Ishikawa (cell line): Measurements from ENCODE around the gene OPN1SW.

ENCODE experiments used
- CEBPB ChIP-seq: IDR thresholded peaks from 2 replicates; pipeline ENCODE4 v1.6.1; 2012
- CREB1 ChIP-seq: IDR thresholded peaks from 2 replicates; pipeline ENCODE4 v1.6.1; 2012; ENCODE audit warnings: low read depth
- EGR1 ChIP-seq: IDR thresholded peaks from 2 replicates; pipeline ENCODE4 v1.6.1; 2012
- EP300 ChIP-seq: IDR thresholded peaks from 2 replicates; pipeline ENCODE4 v1.6.1; 2012; ENCODE audit warnings: borderline replicate concordance
- FOXM1 ChIP-seq: IDR thresholded peaks from 2 replicates; pipeline ENCODE4 v1.6.1; 2012; ENCODE audit warnings: low read depth, borderline replicate concordance
- RAD21 ChIP-seq: IDR thresholded peaks from 2 replicates; pipeline ENCODE4 v1.6.1; 2012; ENCODE audit warnings: low read depth
- REST ChIP-seq: IDR thresholded peaks from 2 replicates; pipeline ENCODE4 v1.6.1; 2012; ENCODE audit warnings: low read depth, mild to moderate bottlenecking
- TAF1 ChIP-seq: IDR thresholded peaks from 2 replicates; pipeline ENCODE4 v1.6.1; 2012; ENCODE audit warnings: low read depth, mild to moderate bottlenecking
- TCF12 ChIP-seq: IDR thresholded peaks from 2 replicates; pipeline ENCODE4 v1.6.1; 2012; ENCODE audit warnings: low read depth
- TEAD4 ChIP-seq: IDR thresholded peaks from 2 replicates; pipeline ENCODE4 v1.6.1; 2012
- USF1 ChIP-seq: IDR thresholded peaks from 2 replicates; pipeline ENCODE4 v1.6.1; 2012
- YY1 ChIP-seq: IDR thresholded peaks from 2 replicates; pipeline ENCODE4 v1.6.1; 2012; ENCODE audit warnings: low read depth
- ZBTB7A ChIP-seq: IDR thresholded peaks from 2 replicates; pipeline ENCODE4 v1.6.1; 2012; ENCODE audit warnings: low read depth
- TF ChIP-seq, protein P1 (sequence below): IDR thresholded peaks from 2 replicates; pipeline ENCODE4 v1.6.1; 2012

GRCh38 chr7:128807191-128807590, 31.6 kb upstream of the OPN1SW start:
- TF ChIP-seq TEAD4 (no peak), CEBPB (no peak), CREB1 (no peak), USF1 (no peak), TAF1 (no peak), ZBTB7A (no peak), REST (no peak), YY1 (no peak), RAD21 (no peak), FOXM1 (no peak), EP300 (no peak), EGR1 (no peak), TCF12 (no peak)
- TF ChIP-seq, protein P1, sequence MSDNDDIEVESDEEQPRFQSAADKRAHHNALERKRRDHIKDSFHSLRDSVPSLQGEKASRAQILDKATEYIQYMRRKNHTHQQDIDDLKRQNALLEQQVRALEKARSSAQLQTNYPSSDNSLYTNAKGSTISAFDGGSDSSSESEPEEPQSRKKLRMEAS: no peak
